ENCODE results near the gene KRTAP5-9.

Gene KRTAP5-9

GRCh38 chr11:71542879-71543777 is 5.1 kb upstream of the KRTAP5-9 start:
- WGBS (ENCODE audit: insufficient coverage, insufficient read length): no CpG with 5 or more reads among the region's 15 CpGs
- Histone ChIP-seq H3K27me3 (ENCODE audit: control insufficient read depth, insufficient read depth, low read length) (no peaks in the 10 kb centered on the region), H3K4me1 (ENCODE audit: control insufficient read depth, insufficient read depth, low read length) (no peaks in the 10 kb centered on the region), H3K36me3 (ENCODE audit: control insufficient read depth, insufficient read depth, low read length) (no peaks in the 10 kb centered on the region), H3K27ac (ENCODE audit: low read length) (no peak overlapping the region), H3K4me3 (ENCODE audit: low read length) (no peak overlapping the region), H3K9me3 (ENCODE audit: control insufficient read depth, insufficient read depth, low read length) (no peaks in the 10 kb centered on the region)
- DNase-seq (ENCODE audit: low read depth, low spot score): no peak

- Histone ChIP-seq H3K27ac (ENCODE audit: low read length) (no peak overlapping the region), H3K4me3 (ENCODE audit: low read length) (no peak overlapping the region), H3K36me3 (ENCODE audit: control insufficient read depth, insufficient read depth, low read length) (no peaks in the 10 kb centered on the region), H3K4me1 (ENCODE audit: control insufficient read depth, insufficient read depth, low read length) (no peaks in the 10 kb centered on the region), H3K27me3 (ENCODE audit: control insufficient read depth, insufficient read depth, low read length) (no peaks in the 10 kb centered on the region), H3K9me3 (ENCODE audit: control insufficient read depth, insufficient read depth, low read length) (no peaks in the 10 kb centered on the region)
- no CpG with 5 or more reads among the region's 8 CpGs for WGBS (ENCODE audit: insufficient coverage, insufficient read length)
- no peak for DNase-seq (ENCODE audit: low read depth, low spot score)
Observed at GRCh38 chr11:71543866-71544265, 4.4 kb upstream of the KRTAP5-9 start.

- no peak overlapping the region for H3K27ac ChIP-seq (ENCODE audit: low read length)
- H3K4me1 ChIP-seq (ENCODE audit: control insufficient read depth, insufficient read depth, low read length): no peaks in the 10 kb centered on the region
- no CpG with 5 or more reads among the region's 6 CpGs for WGBS (ENCODE audit: insufficient coverage, insufficient read length)
- no peaks in the 10 kb centered on the region for H3K9me3 ChIP-seq (ENCODE audit: control insufficient read depth, insufficient read depth, low read length)
- no peak overlapping the region for H3K4me3 ChIP-seq (ENCODE audit: low read length)
- no peaks in the 10 kb centered on the region for H3K36me3 ChIP-seq (ENCODE audit: control insufficient read depth, insufficient read depth, low read length)
- H3K27me3 ChIP-seq (ENCODE audit: control insufficient read depth, insufficient read depth, low read length): no peaks in the 10 kb centered on the region
- DNase-seq (ENCODE audit: low read depth, low spot score): no peak
Observed at GRCh38 chr11:71544525-71545214, 3.5 kb upstream of the KRTAP5-9 start.

GRCh38 chr11:71545405-71545966 is 2.7 kb upstream of the KRTAP5-9 start:
- Histone ChIP-seq H3K9me3 (ENCODE audit: control insufficient read depth, insufficient read depth, low read length) (no peaks in the 10 kb centered on the region), H3K4me1 (ENCODE audit: control insufficient read depth, insufficient read depth, low read length) (no peaks in the 10 kb centered on the region), H3K4me3 (ENCODE audit: low read length) (no peak overlapping the region), H3K36me3 (ENCODE audit: control insufficient read depth, insufficient read depth, low read length) (no peaks in the 10 kb centered on the region), H3K27me3 (ENCODE audit: control insufficient read depth, insufficient read depth, low read length) (no peaks in the 10 kb centered on the region), H3K27ac (ENCODE audit: low read length) (no peak overlapping the region)
- DNase-seq (ENCODE audit: low read depth, low spot score): no peak
- no CpG with 5 or more reads among the region's 12 CpGs for WGBS (ENCODE audit: insufficient coverage, insufficient read length)

- Histone ChIP-seq H3K9me3 (ENCODE audit: control insufficient read depth, insufficient read depth, low read length) (no peaks in the 10 kb centered on the region), H3K27me3 (ENCODE audit: control insufficient read depth, insufficient read depth, low read length) (no peaks in the 10 kb centered on the region), H3K4me1 (ENCODE audit: control insufficient read depth, insufficient read depth, low read length) (no peaks in the 10 kb centered on the region), H3K27ac (ENCODE audit: low read length) (no peak overlapping the region), H3K4me3 (ENCODE audit: low read length) (no peak overlapping the region), H3K36me3 (ENCODE audit: control insufficient read depth, insufficient read depth, low read length) (no peaks in the 10 kb centered on the region)
- DNase-seq (ENCODE audit: low read depth, low spot score): no peak
- WGBS (ENCODE audit: insufficient coverage, insufficient read length): no CpG with 5 or more reads among the region's 5 CpGs
Observed at GRCh38 chr11:71548716-71549151, 514 bp downstream of the KRTAP5-9 start.

- Histone ChIP-seq H3K27me3 (ENCODE audit: control insufficient read depth, insufficient read depth, low read length) (no peaks in the 10 kb centered on the region), H3K27ac (ENCODE audit: low read length) (no peak overlapping the region), H3K36me3 (ENCODE audit: control insufficient read depth, insufficient read depth, low read length) (no peaks in the 10 kb centered on the region), H3K4me1 (ENCODE audit: control insufficient read depth, insufficient read depth, low read length) (no peaks in the 10 kb centered on the region), H3K4me3 (ENCODE audit: low read length) (no peak overlapping the region), H3K9me3 (ENCODE audit: control insufficient read depth, insufficient read depth, low read length) (no peaks in the 10 kb centered on the region)
- no peak for DNase-seq (ENCODE audit: low read depth, low spot score)
- WGBS (ENCODE audit: insufficient coverage, insufficient read length): no CpG with 5 or more reads among the region's 1 CpG
Observed at GRCh38 chr11:71551711-71552110, 3.5 kb downstream of the KRTAP5-9 start.

- no peaks in the 10 kb centered on the region; the same call in 1 of the 2 replicates for H3K9me3 ChIP-seq (ENCODE audit: control insufficient read depth, insufficient read depth, low read length)
- no CpG with 5 or more reads among the region's 6 CpGs for WGBS (ENCODE audit: insufficient coverage, insufficient read length)
- H3K27ac ChIP-seq (ENCODE audit: low read length): no peak overlapping the region
- H3K4me3 ChIP-seq (ENCODE audit: low read length): no peak overlapping the region
- H3K4me1 ChIP-seq (ENCODE audit: control insufficient read depth, insufficient read depth, low read length): no peaks in the 10 kb centered on the region
- no peaks in the 10 kb centered on the region for H3K27me3 ChIP-seq (ENCODE audit: control insufficient read depth, insufficient read depth, low read length)
- no peaks in the 10 kb centered on the region for H3K36me3 ChIP-seq (ENCODE audit: control insufficient read depth, insufficient read depth, low read length)
- no peak for DNase-seq (ENCODE audit: low read depth, low spot score)
Observed at GRCh38 chr11:71554996-71555395, 6.8 kb downstream of the KRTAP5-9 start.

GRCh38 chr11:71555508-71555907 is 7.3 kb downstream of the KRTAP5-9 start:
- WGBS (ENCODE audit: insufficient coverage, insufficient read length): no CpG with 5 or more reads among the region's 11 CpGs
- DNase-seq (ENCODE audit: low read depth, low spot score): no peak
- Histone ChIP-seq H3K4me3 (ENCODE audit: low read length) (no peak overlapping the region; the same call in 1 of the 2 replicates), H3K36me3 (ENCODE audit: control insufficient read depth, insufficient read depth, low read length) (no peaks in the 10 kb centered on the region), H3K9me3 (ENCODE audit: control insufficient read depth, insufficient read depth, low read length) (no peaks in the 10 kb centered on the region; the same call in 1 of the 2 replicates), H3K27me3 (ENCODE audit: control insufficient read depth, insufficient read depth, low read length) (no peaks in the 10 kb centered on the region), H3K27ac (ENCODE audit: low read length) (no peak overlapping the region), H3K4me1 (ENCODE audit: control insufficient read depth, insufficient read depth, low read length) (no peaks in the 10 kb centered on the region)

- no peaks in the 10 kb centered on the region for H3K4me1 ChIP-seq (ENCODE audit: control insufficient read depth, insufficient read depth, low read length)
- DNase-seq (ENCODE audit: low read depth, low spot score): no peak
Observed at GRCh38 chr11:71556018-71556417, 7.8 kb downstream of the KRTAP5-9 start.

GRCh38 chr11:71557257-71557656 is 9.0 kb downstream of the KRTAP5-9 start:
- Histone ChIP-seq H3K9me3 (ENCODE audit: control insufficient read depth, insufficient read depth, low read length) (no peaks in the 10 kb centered on the region; the same call in 1 of the 2 replicates), H3K27me3 (ENCODE audit: control insufficient read depth, insufficient read depth, low read length) (no peaks in the 10 kb centered on the region), H3K4me1 (ENCODE audit: control insufficient read depth, insufficient read depth, low read length) (no peaks in the 10 kb centered on the region), H3K36me3 (ENCODE audit: control insufficient read depth, insufficient read depth, low read length) (no peaks in the 10 kb centered on the region), H3K4me3 (ENCODE audit: low read length) (no peak overlapping the region), H3K27ac (ENCODE audit: low read length) (no peak overlapping the region)
- no peak for DNase-seq (ENCODE audit: low read depth, low spot score)

More at GRCh38 chr11:71556018-71556417, 7.8 kb downstream of the KRTAP5-9 start:
- no peak overlapping the region for H3K27ac ChIP-seq (ENCODE audit: low read length)
- H3K27me3 ChIP-seq (ENCODE audit: control insufficient read depth, insufficient read depth, low read length): no peaks in the 10 kb centered on the region
- 100% methylated on average over 2 of the region's 4 CpGs for WGBS (ENCODE audit: insufficient coverage, insufficient read length)
- H3K36me3 ChIP-seq (ENCODE audit: control insufficient read depth, insufficient read depth, low read length): no peaks in the 10 kb centered on the region
- H3K4me3 ChIP-seq (ENCODE audit: low read length): no peak overlapping the region
- H3K9me3 ChIP-seq (ENCODE audit: control insufficient read depth, insufficient read depth, low read length): no peaks in the 10 kb centered on the region; the same call in 1 of the 2 replicates

Data from iPS DF 6.9 (cell line).